D721Med (cell line): ENCODE data around the gene ZFHX2.

Experiments
- DNase-seq: peaks from one replicate; pipeline ENCODE4 v3.0.0; 2011; ENCODE audit warnings: low spot score; ENCODE audit not compliant: insufficient read length
- FAIRE-seq: peaks from 2 replicates; lab custom pipeline; 2011; peaks lifted over from hg19 to GRCh38; lab: Jason Lieb, UNC
- TF ChIP-seq, protein P1 (sequence below): IDR thresholded peaks from 2 replicates; pipeline ENCODE4 v1.5.1; 2012; ENCODE audit warnings: mild to moderate bottlenecking, control low read depth; ENCODE audit not compliant: insufficient read depth; ENCODE audit errors: missing control alignments

The ZFHX2 gene

DNA sequence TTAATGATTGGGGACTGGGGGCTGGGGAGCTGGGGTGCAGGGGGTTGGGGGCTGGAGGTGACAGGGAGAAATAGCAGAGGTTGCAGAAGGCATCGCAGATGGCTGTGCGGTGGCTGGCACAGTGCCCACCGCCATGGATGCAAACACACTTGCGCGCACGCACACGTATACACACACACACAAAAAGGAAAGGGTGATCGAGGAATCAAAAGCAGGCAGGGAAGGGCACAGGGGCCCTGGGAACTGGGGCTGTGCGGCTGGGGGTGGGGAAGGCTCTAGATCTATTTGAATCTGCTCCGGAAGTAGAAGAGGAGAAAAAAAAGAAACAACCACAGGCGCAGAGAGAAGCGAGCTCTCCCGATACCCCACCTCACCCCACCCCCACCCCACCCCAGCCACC is 39.4 kb downstream of the ZFHX2 start:
- TF ChIP-seq, protein P1, sequence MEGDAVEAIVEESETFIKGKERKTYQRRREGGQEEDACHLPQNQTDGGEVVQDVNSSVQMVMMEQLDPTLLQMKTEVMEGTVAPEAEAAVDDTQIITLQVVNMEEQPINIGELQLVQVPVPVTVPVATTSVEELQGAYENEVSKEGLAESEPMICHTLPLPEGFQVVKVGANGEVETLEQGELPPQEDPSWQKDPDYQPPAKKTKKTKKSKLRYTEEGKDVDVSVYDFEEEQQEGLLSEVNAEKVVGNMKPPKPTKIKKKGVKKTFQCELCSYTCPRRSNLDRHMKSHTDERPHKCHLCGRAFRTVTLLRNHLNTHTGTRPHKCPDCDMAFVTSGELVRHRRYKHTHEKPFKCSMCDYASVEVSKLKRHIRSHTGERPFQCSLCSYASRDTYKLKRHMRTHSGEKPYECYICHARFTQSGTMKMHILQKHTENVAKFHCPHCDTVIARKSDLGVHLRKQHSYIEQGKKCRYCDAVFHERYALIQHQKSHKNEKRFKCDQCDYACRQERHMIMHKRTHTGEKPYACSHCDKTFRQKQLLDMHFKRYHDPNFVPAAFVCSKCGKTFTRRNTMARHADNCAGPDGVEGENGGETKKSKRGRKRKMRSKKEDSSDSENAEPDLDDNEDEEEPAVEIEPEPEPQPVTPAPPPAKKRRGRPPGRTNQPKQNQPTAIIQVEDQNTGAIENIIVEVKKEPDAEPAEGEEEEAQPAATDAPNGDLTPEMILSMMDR = no peak
- FAIRE-seq = no peak
- DNase-seq = no peak

DNA sequence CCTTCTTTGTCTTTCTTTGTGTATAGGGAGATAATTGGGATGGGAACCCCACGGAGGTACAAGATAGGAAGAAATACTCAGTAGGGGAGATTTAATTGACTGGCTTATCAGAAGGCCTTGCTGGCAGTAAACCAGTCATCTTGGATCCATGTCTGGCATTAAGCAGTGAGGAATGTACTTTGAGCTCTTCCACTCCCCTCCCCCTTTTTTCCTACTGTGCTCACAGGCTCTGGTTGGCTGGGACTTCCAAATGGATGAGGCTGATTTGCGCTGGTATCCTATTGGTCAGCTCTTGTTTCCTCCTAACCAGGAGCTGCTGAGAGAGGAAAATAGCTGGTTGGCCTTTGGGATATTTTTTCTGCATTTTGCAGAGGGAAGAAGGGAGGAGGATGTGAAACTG is 57.3 kb downstream of the ZFHX2 start:
- no peak for FAIRE-seq
- TF ChIP-seq, protein P1 = no peak
- DNase-seq = no peak

DNA sequence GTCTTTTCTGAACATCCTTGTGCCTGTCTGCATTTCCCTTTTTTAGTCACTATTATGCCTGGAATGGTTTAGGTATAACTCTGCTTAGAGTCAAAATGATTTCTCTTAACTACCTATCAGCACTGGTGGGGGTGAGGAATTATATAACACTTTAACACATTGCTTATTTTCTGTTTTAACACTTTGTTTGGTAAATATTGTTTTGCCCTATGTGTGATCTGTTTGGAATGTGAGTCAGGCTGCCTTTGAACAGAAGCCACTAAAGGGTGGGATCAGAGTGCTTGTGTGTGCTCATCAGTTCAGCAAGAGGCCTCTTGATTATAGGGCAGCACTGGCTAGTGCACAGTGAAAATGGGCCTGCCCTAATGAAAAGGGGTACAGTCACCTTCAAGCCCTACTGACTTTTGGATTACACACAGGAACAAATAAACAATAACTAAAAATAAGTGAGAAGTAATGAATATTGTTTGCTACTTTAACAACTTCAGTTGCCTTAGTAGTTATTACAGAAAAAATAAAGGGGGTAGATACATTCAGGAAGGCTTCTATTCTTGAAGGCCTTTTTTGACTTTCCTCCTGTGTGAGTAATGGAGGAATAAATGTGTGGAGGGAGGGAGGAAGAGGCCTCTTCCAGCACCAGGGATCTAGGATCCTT is 58.8 kb downstream of the ZFHX2 start:
- no peak for FAIRE-seq
- TF ChIP-seq, protein P1 = no peak

GRCh38 chr14:23487216-23487615 is 64.3 kb downstream of the ZFHX2 start:
- no peak for FAIRE-seq
- TF ChIP-seq, protein P1 = no peak
- no peak for DNase-seq

More for the DNA sequence above, 58.8 kb downstream of the ZFHX2 start:
- no peak for DNase-seq

DNA sequence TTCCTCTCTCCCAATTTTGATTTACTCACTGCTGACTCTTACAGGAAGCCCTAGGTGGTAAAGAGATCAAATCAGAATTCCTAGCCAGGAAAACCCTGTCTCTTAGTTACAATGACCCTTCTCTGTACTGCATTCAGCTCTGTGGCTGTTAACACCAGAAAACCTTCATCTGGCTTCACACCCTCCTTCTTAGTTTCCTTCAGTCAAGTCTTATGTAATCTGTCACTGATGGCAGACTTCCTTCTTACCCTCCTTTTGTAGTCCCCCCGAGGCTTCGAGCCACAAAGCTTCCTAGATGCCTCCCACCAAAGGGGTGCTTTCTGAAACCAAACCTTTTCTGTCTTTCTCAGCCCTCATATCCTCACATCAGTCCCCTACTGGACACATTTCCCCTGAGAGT is 65.5 kb downstream of the ZFHX2 start:
- DNase-seq (no peak), FAIRE-seq (no peak)
- TF ChIP-seq, protein P1 = no peak

- DNase-seq = no peak
- no peak for FAIRE-seq
- TF ChIP-seq, protein P1 = no peak
Measured at GRCh38 chr14:23485326-23485725, 66.2 kb downstream of the ZFHX2 start.

- FAIRE-seq (no peak), DNase-seq (no peak)
- TF ChIP-seq, protein P1 = peak; percentile 64
Measured at GRCh38 chr14:23483236-23483854, 68.2 kb downstream of the ZFHX2 start.
